ENCODE measurements around the gene FAM149A.

FAM149A gene

DNA sequence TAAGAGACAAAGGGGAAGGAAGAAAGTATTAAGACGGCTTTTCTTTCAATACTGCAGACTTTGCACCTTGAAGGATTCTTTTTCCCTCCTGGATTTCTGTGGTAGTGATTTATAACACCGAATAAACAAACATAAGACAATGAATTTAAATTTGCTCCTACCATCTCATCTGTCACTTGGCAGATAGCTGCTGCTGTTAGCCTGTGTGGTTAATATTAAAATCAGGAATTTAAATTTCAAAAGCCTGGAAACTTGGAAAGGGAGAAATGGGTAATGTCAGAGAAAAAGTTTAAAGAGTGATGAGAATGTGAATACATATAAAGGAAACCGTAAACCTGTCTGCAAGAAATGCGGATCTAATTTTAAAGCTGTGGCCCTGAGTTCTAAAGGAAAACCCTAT is 3.4 kb downstream of the FAM149A start:
- DNase-seq, result no peak

DNA sequence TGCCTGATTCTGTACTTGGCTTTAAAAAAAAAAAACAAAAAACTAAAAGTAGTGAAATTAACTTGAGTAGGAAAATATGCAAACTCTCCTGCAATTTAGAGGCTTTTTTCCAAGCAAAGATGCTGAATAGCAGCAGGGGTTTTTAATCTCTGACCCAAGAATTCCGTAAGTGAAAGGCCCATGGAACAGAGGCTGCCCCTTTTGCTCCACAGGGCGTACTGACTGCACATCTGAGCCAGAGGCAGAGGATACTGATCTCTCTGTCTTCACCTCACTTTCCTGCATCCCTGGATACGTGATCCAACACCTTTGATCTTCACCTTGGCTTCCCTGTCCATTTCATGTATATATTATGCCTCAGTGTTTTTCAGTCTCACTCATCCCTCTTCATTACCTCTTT is 3.9 kb downstream of the FAM149A start:
- DNase-seq, result no peak

DNA sequence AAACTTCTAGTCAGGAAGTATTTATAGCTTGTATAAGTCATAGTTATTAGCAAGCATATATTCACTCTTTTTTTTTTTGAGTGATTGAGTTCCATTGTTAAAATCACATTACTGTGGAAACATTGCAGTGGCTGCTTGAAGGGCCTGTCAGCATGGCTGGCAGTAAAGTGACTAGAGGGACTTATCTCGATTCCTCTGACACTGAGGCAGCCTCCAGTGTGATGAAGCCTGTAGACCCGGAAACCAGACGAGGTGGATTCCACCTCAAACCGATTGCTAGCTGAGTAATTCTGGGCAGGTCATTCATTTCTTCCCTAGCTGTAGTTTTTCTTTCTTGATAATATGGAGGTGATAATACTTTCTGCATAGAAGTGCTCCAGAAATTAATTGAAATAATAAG is 4.7 kb downstream of the FAM149A start:
- no peak for DNase-seq

DNA sequence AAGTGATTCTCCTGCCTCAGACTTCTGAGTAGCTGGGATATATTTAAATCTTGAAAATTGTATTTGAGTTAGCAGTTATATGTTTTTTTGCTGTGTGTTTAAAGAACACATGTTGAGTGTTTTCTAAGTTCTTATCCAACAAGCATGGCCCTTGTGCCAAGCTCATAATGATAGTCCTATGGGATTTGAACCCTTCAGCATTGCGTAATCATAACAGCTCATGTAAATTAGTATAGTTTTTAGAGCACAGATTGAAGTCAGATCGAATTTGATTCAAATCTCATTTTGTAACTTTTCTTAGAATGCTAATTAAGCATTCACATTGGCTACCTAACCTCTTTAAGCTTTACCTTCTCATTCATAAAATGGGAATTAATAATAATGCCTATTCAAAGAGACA is 12.2 kb downstream of the FAM149A start:
- DNase-seq, result no peak

DNA sequence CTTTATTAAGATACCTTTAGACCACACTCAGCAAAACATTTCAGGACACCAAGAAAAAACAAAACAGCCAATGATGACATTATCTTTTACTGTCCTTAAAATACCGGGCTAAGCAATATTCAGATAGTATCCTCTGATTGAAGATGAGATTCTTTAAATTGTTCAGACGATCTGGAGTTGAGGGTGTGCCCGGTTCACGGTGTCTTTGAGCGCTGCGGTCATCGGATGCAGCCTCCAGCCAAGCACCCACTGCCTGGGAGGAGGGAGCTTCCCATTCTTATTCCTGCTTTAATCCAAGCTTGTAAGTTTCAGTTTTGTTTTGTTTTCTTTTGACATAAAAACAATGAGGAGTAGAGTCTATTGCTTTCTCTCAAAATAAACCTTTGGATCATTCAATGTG is 14.1 kb downstream of the FAM149A start:
- DNase-seq, result no peak

DNA sequence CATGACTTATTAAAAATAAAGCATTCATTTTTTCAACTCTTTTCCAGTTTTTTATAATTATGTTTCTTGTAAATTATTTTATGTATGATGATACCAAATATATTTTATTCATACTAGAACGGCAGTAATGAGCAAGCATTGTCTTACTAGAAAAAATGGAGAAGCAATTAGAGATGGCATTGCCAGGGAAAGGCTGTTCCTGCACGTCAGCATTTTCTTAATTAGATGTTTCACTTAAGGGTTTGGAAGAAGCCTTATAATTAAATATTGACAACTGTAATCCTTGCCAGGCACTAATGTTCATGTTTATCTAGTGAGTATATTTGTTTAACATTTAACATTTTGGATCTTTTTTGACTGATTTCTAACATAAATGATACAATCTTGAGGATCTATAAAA is 16.6 kb downstream of the FAM149A start:
- no peak for DNase-seq

DNA sequence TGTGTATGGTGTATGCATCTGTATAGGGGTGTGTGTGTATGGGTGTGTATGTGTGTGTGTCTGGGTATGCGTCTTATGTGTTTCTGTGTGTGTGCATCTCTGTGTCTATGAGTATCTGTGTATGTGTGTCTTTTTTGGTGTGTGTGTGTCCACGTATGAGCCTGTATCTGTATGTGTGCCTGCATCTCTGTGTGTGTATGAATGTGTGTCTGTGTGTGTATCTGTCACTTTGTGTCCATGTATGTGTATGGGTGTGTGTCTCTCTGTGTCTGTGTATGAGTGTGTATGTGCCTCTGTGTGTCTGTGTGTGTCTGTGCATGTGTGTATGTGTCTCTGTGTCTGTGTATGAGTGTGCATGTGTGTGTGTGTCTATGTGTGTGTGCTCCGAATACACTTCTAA is 24.3 kb downstream of the FAM149A start:
- no peak for DNase-seq

DNA sequence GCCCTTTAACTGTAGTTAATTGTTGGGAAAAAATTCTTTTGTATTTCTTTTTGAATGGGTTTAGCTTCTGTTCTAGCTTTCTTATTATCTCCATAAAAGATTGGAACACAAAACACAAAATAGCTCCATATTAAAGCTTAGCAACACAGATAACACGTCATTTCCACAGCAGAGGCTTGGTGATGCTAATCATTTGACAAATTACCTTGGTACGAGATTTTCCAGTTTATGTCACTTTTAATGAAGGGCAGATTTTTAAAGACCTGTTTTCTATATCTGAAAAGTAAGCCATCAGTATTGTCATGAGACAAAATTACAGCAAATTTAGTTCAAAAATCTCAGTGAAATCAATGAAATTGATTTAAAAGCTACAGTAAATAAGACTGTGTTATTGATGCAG is 27.4 kb downstream of the FAM149A start:
- no peak for DNase-seq

DNA sequence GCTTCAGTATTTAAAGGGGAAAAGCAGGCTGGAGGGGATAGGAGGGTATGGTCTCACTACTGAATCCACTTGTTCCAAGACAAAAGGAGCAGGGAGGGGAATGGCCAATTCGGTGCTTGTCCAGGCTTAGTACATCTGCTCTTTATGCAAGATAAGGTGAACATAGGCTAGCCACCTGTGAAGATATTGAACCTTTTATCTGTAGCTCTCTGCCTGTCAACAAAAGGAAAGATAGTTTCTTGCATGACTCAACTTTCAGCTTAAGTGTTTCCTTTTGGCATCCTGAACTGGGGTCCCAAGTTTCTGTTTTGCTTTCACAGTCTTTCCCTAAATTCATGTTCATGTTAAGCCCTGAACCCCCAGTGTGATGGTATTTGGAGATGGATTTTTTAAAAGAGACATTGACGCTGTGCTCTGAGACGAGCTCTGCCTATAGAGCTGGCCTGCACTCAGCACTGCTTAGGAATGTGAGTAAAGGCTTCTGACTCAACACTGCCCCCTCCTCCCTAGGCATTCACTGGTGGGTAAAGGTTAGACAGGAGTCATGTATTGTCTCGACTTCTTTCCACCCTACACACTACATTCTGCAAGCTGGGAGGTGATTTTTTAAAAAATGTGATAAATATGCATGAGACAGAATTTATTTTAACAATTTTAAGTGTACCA is 28.2 kb downstream of the FAM149A start:
- no peak for DNase-seq

DNA sequence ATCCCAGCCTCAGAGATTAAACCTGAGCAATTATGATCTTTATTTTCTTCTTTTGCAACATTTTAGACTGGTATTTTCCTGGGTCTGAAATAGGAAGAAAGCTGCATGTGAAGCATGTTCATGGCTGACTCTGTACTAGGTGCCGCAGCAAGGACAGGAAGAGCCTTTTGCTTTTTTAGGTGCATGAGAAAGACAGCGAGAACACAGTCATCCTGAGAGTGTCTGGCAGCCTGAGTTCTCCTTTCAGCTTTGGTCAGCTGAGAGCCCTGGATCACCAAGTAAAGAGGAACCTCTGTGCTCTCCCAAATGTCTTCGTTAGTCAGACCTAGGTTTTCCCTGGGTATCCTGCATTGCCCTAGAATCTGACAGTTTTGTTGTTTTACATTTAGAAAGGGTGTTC is 29.8 kb downstream of the FAM149A start:
- no peak for DNase-seq

DNA sequence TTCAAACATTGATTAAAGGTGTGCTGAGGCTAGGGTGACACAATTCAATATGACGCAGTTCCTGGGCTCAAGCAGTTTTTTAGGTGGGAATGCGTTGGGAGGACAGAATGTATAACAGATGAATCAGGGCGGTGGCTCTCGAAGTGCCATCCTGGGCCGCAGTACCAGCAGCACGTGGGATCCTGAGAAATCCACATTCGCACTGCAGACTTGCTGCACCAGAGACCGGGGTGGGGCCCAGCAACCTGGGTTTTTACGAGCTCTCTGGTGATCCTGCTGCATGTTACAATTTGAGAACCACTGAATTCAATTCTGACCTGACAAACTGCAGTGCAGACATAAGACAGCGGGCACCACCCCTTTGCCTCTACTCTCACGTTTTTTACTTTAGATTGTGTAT is 30.4 kb downstream of the FAM149A start:
- DNase-seq, result no peak

DNA sequence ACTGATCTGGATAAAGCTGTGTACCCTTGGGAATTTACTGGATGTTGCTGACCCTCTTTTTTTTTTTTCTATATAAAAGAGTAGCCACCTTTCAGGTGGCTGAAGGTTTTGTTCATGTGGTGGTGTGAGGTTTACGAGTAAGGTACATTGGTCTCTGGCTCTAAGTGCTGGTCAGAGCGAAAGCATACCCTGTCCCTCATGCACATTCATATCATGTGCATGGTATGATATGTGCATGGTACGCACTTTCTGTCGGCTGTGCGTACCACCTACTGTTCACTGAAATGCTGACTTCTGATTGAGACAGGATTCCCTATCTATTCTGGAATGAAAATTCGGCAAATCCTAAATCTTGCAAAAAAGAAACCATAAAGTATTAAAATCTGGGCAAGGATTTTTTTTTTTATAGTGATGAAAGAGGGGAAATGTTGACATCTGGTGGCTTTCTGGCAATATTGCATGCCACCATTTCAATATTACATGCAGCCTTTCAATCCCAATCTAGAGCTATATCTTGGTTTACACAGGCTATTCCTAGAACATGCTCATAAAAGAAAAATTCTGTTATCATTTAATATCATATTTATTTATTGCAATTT is 32.8 kb downstream of the FAM149A start:
- DNase-seq, result no peak

DNA sequence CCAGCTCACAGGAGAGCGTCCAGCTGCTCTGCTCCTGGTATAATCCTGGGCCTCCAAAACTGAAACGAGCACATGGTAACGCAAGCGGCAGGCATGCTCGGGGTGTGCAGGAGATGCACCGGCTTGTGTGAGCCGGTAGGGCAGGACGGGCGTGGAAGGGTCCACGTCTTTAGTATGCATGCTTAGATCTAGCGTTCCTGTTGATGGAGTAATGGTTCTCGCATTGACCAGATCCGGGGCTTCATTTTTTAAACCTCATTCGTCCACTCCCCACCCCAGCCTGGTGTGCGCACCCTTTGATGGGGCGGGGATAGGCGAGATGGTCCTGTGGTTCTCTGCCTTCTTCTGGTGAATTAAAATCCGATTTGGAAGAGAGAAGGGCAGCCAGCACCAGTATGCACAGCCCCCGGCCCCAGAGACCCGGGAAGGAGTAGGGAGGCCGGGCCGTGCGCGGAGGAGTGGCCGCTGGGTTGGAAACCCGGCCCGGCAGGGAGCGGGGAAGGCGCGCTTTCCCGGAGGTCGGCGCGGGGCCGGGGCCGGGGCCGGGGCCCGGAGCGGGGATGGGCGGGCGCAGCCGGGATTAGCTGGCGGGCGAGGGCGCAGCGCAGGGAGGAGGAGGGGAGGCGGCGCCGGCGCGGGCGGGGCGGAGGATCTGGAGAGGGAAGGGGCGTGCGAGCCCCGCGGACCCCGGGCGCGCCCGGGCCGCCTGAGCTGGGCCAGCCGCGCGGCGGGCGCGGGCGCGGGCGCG is 39.9 kb downstream of the FAM149A start:
- DNase-seq, result no peak

DNA sequence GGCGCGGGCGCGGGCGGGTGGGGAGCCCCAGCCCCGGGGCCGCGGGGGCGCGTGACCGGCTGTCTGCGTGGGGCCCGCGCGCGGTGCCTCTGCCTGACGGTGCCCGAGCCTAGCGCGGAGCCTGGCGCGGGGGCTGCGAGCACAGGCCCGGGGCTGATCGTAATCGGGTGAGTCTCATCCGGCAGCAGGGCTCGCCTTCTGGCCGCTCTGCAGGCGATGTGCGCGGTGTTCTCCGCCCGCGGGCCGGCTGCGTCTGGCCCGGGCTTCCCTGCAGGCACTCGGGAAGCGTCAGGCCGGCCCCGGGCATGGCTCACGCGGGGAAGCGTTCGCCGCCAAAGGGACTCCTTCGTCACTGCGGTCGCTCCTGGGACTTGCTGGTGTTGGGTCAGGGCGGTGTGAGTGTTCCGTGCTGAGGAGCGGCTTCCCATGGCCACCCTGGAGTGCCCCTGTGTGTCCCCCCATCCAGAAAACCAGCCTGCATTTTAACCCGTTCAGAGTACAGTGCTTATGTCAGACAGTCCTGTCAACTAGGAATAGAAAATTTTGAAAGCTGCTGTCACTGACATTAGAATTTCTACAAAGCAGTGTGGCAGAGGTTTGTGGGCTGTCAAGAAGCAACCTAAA is 40.6 kb downstream of the FAM149A start:
- DNase-seq, result no peak

DNA sequence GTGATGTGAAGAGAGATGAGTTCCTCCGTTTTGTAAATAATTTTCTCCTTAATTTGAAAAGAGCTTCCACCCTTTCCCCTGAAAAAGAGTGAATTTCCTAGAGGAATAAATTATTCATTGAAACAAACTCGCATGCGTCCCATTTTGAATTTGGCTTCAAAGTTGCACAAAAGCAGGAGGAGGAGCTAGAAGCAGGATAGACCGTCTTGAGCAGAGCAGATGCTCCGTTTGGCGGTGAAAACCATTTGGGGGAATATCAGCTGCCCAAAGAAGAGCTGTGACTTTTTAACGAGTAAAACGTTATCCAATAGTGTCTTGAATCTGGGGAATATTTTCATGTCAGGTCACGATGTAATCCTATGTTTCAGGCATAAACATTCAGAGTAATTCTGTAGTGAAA is 42.0 kb downstream of the FAM149A start:
- DNase-seq, result no peak

DNA sequence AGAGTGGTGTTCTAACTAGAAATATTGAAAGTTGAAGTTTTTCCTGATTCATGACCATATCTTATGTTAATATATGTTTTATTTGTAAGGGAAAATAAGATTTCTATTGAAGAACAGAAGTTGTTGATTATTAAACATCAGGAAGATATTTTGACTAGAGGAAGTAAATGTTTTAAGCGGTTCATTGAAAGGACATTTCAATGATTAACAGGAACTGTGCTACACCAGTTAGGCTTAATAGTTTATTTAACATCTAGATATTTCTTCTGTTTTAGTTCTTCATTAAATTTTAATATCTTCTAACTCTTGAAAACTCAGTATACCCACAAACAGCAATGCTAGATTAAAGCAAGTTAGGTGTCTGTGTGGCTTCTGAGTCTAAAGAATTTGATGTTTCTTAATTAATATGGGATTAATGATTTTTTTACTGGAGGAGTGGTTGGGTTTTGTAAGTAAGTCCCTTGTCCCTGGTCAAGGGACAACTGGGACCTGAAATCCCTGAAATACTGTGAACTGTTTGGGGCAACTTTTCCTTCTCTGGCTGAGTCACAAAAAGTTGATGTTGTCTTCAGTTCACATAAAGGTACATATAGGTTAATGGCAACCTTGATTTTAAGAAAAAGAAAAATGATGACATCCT is 44.0 kb downstream of the FAM149A start:
- DNase-seq, result no peak

DNA sequence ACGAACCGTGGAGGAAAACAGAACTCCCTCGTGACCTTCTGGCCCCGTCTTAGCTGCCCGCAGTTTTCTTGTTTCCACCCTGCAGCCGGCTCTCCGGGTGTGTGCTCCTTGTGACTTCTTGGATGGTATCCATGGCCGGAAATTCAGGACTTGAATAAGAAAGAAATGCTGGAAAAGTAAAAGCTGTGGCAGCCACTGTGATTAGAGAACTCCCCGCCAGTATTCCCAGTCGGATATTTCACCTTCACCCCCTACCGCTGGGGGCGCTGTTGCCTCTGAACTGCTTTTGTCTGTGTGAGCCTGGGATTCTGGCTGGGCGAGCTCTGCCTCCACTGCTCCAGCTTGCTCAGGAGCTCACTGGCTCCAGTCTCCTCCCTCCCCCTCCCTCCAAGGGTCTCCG is 45.4 kb downstream of the FAM149A start:
- peak; percentile 49 for DNase-seq

DNA sequence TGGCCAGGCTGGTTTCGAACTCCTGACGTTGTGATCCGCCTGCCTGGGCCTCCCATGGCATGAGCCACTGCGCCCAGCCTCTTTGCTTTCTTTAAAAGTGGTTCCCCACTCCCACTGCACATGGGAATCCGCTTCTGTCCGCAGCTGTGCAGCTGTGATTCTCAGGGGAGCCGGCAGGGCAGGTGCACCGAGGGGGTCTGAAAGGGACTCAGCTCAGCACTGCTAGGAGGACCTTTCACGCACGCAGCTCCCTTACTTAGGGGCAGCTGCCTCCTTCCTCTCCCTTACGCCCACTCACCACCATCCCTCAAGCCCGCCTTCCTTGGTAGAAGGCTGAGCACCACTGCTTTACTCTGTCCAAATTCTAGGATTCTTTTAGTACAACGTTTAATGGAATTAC is 46.4 kb downstream of the FAM149A start:
- no peak for DNase-seq

DNA sequence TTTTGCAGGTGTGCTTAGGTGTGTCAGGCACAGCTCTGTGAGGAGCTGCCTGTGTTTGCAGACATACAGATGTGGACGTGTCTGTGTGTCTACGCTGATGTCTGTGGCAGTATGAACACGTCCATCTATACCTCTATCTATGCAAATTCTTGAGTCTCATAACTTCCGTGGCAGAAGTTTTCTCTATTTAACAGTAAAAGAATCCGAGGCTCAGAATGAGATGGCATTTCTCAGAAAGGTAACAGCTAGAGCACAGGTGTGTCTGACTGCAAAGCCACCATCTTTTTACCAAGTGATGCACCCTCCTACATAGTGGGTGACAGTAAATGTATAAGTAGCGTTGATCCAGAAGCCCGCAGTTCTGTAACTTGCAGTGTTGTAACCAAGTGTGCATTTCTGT is 47.0 kb downstream of the FAM149A start:
- no peak for DNase-seq

DNA sequence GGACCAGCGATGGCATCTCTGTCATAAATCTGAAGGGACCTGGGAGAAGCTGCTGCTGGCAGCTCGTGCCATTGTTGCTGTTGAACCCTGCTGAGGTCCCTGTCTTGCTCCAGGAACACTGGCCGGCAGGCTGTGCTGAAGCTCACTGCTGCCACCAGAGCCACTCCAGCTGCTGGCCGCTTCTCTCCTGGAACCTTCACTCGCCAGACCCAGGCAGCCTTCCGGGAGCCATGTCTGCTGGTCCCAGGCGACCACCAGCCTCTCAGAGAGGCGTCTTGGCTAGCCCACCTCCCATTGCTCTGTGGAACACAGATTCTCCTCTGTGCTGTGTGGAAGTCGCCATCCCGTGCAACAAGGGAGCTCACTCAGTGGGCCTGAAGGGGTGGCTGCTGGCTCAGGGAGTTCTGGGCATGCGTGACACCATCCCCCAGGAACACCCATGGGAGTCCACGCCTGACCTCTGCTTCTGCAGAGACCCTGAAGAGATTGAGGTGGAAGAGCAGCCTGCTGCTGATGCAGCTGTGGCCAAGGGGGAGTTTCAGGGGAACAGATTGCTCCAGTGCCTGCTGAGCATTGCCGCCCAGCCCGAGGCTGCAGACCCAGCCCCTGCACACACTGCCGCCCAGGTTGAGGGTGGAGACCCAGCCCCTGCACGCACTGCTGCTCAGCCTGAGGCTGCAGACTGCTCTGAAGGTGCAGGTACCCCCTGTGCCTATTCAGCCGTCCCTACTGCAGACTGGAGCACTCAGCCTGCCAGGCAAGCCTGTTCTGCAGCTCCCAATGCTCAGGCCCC is 53.7 kb downstream of the FAM149A start:
- no peak for DNase-seq

DNA sequence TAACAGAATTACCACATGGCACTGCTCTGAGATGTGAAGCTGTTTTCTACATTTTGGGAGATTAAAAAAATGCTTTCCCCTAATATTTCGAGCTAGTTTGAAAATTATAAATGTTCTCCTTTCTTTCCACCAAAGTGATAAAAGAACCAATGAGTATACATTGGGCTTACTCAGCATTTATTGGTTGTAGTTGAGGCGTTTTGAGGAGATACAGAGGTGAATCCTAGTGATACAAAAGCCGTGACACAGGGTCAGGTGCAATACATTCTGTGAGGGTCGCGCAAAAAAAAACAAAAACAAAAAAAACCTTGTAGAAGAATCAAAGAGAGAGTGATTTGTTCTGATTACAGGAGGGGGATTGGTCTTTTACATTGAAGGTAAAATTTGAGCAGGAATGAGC is 54.5 kb downstream of the FAM149A start:
- DNase-seq, result no peak

DNA sequence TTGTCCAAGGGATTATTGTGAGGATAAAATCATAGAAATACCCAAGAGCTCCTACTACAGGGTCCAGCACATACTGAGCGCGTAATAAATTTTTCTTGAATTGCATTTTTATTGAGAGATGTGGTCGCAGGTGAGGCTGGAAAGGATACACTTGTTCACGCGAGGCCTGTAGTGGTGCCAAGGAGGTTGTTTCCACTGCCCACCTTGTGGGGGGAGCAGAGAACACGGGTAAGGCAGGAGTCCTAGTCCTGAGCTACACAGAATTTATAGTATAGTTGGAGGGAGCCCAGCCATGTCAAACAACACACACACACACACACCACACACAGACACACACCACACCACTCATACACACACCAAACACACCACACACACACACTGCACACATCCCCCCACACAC is 55.1 kb downstream of the FAM149A start:
- no peak for DNase-seq

DNA sequence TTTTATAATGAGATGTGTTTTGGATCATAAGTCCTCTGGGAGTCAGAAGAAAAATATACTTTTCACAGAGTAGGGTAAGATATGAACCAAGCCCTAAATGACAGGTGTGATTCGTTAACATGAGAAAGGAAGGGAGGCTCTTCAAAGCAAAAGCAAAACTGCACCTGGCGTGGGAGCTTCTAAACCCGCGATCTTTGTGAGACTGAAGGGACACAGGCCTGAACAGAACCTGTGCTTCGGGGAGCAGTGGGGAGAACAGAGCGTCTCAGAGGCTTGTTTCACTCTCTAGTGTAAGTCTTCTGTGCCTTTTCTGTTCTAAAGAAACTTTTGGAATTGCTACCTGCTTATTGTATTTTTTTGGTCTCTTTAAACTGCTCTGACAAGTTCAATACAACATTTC is 56.6 kb downstream of the FAM149A start:
- DNase-seq, result no peak
